Hepatocyte (in vitro differentiated cells): ENCODE results near the gene CHI3L2. TPM values are rescaled to one million over a fixed set of nuclear protein-coding genes. Genes with fewer than 3 reads are reported as not detected.

Source experiments
- DNase-seq: peaks from one replicate; pipeline ENCODE4 v3.0.0-alpha.2; 2016; ENCODE audit warnings: low spot score
- H2AFZ ChIP-seq: fragments of 200-600 bp; sonication (generic); 2 replicates; pipeline ENCODE4 v1.6.0; 2016; ENCODE audit warnings: antibody characterized with exemption, mild to moderate bottlenecking
- H3K27ac ChIP-seq: fragments of 200-600 bp; sonication (generic); 2 replicates; pipeline ENCODE4 v1.5.1; 2016; ENCODE audit warnings: mild to moderate bottlenecking
- H3K27me3 ChIP-seq: fragments of 200-600 bp; sonication (generic); 2 replicates; pipeline ENCODE4 v1.6.1; 2016
- H3K36me3 ChIP-seq: fragments of 200-600 bp; sonication (generic); replicated peaks from 2 replicates; pipeline ENCODE4 v1.5.1; 2016; ENCODE audit warnings: low read depth; ENCODE audit not compliant: insufficient read depth
- H3K4me1 ChIP-seq: fragments of 200-600 bp; sonication (generic); 2 replicates; pipeline ENCODE4 v1.5.1; 2016; ENCODE audit warnings: mild to moderate bottlenecking, moderate library complexity; ENCODE audit not compliant: insufficient read depth
- H3K4me2 ChIP-seq: fragments of 200-600 bp; sonication (generic); 2 replicates; pipeline ENCODE4 v1.6.0; 2016
- H3K4me3 ChIP-seq: fragments of 200-600 bp; sonication (generic); 2 replicates; pipeline ENCODE4 v1.5.1; 2016; ENCODE audit warnings: mild to moderate bottlenecking
- H3K79me2 ChIP-seq: fragments of 200-600 bp; sonication (generic); 2 replicates; pipeline ENCODE4 v1.6.0; 2017; ENCODE audit warnings: mild to moderate bottlenecking
- H3K9me2 ChIP-seq: fragments of 200-600 bp; sonication (generic); replicated peaks from 2 replicates; pipeline ENCODE4 v1.6.0; 2017; ENCODE audit warnings: mild to moderate bottlenecking; ENCODE audit not compliant: insufficient read depth
- H3K9me3 ChIP-seq: fragments of 200-600 bp; sonication (generic); 2 replicates; pipeline ENCODE4 v1.5.1; 2016; ENCODE audit warnings: low read depth, mild to moderate bottlenecking
- H4K20me1 ChIP-seq: fragments of 200-600 bp; sonication (generic); 2 replicates; pipeline ENCODE4 v1.6.0; 2016; ENCODE audit warnings: mild to moderate bottlenecking; ENCODE audit not compliant: insufficient read depth, poor library complexity, severe bottlenecking
- CTCF ChIP-seq: fragments of 200-600 bp; sonication (generic); IDR thresholded peaks from 2 replicates; pipeline ENCODE4 v1.5.1; 2016; ENCODE audit warnings: antibody characterized with exemption, mild to moderate bottlenecking; ENCODE audit not compliant: poor library complexity
- EZH2 ChIP-seq: fragments of 200-600 bp; sonication (generic); IDR thresholded peaks from 2 replicates; pipeline ENCODE4 v1.6.1; 2016; ENCODE audit warnings: antibody characterized with exemption, mild to moderate bottlenecking, borderline replicate concordance
- EZH2phosphoT487 ChIP-seq: fragments of 200-600 bp; sonication (generic); IDR thresholded peaks from one replicate; pipeline ENCODE4 v1.6.1; 2018; ENCODE audit warnings: antibody characterized with exemption, mild to moderate bottlenecking, low read depth, moderate library complexity; ENCODE audit not compliant: unreplicated experiment, severe bottlenecking
- WGBS: methylation state at CpG from one replicate; pipeline ENCODE4 v1.1.6; 2016; ENCODE audit warnings: low lambda C conversion rate; ENCODE audit errors: missing lambda C conversion rate; 5-methylcytosine and 5-hydroxymethylcytosine counted together
- polyA plus RNA-seq: library from polyadenylated mRNA; unstranded; fragments of >200 nt; fragmentation: Nextera tagmentation; extraction: Ambion mirVana; gene quantifications from 2 replicates; pipeline ENCODE4 v1.2.1, GENCODE V29; 2016
- total RNA-seq: library from RNA; depleted of rRNA; stranded (reverse); fragments of >200 nt; gene quantifications from 2 replicates; pipeline ENCODE4 v1.2.3, GENCODE V29; 2014

Gene CHI3L2
- total and polyA plus RNA-seq, 2 experiments from 2014 or later: 0.24 to 5.7 TPM

GRCh38 chr1:111195002-111195684 lies 32.4 kb upstream of the CHI3L2 start:
- Histone ChIP-seq H4K20me1 (no peaks in the 10 kb centered on the region), H3K4me2 (peak overlapping the region; percentile 41), H3K27ac (peak overlapping the region; percentile 9), H3K4me1 (peaks cover 45% of the 10 kb centered on the region), H3K27me3 (no peaks in the 10 kb centered on the region), H3K9me2 (no peaks in the 10 kb centered on the region), H3K79me2 (no peaks in the 10 kb centered on the region), H3K4me3 (no peak overlapping the region), H3K36me3 (no peaks in the 10 kb centered on the region), H3K9me3 (no peaks in the 10 kb centered on the region), H2AFZ (no peak overlapping the region)
- WGBS: 68% methylated on average over 4 of the region's 4 CpGs
- TF ChIP-seq EZH2phosphoT487 (no peak), CTCF (no peak), EZH2 (no peak)
- no peak for DNase-seq

DNA sequence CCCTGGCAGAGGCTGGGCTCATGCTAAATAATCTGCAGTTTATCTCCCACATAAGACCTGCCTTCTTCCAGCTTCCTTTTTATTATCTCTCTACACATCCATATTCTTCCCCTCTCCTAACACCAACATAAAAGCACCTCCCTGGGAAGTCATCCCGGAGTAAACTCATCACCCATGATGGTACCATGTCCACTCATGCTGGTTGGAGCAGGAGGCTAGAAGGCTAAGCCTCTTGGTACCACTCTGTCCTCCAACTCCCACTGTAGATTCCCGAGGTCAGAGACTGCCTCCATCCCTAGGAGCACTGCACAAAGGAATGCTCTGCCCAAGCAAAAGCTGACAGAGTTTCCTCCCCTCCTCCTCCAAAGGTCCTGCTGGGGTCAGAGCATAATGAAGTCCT lies 31.3 kb upstream of the CHI3L2 start:
- no peaks in the 10 kb centered on the region for H3K9me3 ChIP-seq
- DNase-seq: no peak
- H3K27me3 ChIP-seq: no peaks in the 10 kb centered on the region
- no peak overlapping the region for H3K4me2 ChIP-seq
- H2AFZ ChIP-seq: no peak overlapping the region
- H3K79me2 ChIP-seq: no peaks in the 10 kb centered on the region
- no peak overlapping the region for H3K4me3 ChIP-seq
- H3K4me1 ChIP-seq: peaks cover 41% of the 10 kb centered on the region
- 95% methylated on average over 2 of the region's 2 CpGs for WGBS
- H3K9me2 ChIP-seq: no peaks in the 10 kb centered on the region
- no peak for TF ChIP-seq EZH2phosphoT487
- no peak for TF ChIP-seq CTCF
- no peak for TF ChIP-seq EZH2
- H3K27ac ChIP-seq: no peak overlapping the region
- H4K20me1 ChIP-seq: no peaks in the 10 kb centered on the region
- no peaks in the 10 kb centered on the region for H3K36me3 ChIP-seq

DNA sequence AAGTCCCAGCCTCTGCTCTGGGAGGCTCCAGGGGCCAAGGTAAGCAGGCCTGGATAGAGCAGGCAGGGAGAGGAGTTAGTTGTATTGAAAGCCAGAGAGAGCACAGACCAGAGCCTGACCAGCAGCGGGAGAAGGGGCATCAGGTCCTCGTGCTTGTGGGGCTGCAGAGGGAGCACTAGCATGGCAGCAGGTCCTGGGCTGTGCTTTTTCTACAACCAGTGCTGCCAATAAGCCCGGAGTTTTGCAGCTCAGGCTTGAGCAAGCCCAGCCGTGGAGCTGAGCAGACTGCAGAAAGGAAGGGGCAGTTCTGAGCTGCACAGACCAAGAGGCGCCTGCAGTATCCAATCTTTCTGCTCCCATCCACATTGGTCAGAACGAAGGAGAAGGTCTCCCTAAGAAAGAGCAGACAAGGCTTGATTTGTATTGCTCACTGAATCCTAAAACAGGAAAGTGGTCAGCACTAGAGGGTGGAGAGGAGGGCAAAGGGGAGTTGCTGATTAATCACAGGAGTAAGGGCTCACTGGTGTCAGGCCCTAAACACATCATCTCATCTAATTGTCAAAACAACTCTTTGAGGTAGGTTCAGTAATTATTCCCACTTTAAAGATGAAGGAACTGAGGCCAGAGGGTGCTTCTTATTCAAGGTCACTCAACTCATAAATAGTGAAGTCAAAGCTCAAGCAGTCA lies 29.8 kb upstream of the CHI3L2 start:
- no peak for DNase-seq
- Histone ChIP-seq H3K79me2 (no peaks in the 10 kb centered on the region), H3K9me2 (no peaks in the 10 kb centered on the region), H3K36me3 (no peaks in the 10 kb centered on the region), H3K27ac (no peak overlapping the region), H3K4me3 (no peak overlapping the region), H3K9me3 (no peaks in the 10 kb centered on the region), H3K27me3 (no peaks in the 10 kb centered on the region), H2AFZ (no peak overlapping the region), H4K20me1 (no peaks in the 10 kb centered on the region), H3K4me2 (no peak overlapping the region), H3K4me1 (peaks cover 36% of the 10 kb centered on the region)
- TF ChIP-seq EZH2phosphoT487: no peak
- peak; percentile 13 for TF ChIP-seq CTCF
- 47% methylated on average over 6 of the region's 6 CpGs for WGBS
